NAMALWA (cell line): ENCODE data around the gene WSCD2.
"Not testable (repeated sequence)": the region's sequence is repeated elsewhere in the genome, so short reads cannot be mapped to it uniquely, and the experiment has no call there.

ENCODE experiments used
- DNase-seq: peaks from one replicate; pipeline ENCODE4 v3.0.0-alpha.2; 2015; ENCODE audit warnings: low spot score

Gene WSCD2

DNA sequence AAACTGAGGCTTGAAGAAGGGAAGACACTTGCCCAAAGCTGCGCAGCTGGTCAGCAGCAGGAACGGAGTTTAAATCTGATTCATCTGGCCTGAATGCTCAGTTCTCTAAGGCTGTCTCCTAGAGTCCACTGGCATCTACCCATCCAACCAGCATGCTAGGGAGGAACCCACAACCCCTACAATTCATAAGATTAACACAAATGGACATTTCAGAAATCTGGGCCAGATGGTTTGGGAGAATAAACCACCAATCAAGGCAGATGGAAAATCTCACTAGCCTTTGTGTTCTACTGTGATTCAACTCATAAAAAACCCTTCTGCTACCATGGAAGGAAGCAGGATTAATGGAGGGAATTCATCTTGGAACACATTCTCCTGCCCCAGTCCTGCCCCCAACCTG, 67.8 kb downstream of the WSCD2 start:
- no peak for DNase-seq

DNA sequence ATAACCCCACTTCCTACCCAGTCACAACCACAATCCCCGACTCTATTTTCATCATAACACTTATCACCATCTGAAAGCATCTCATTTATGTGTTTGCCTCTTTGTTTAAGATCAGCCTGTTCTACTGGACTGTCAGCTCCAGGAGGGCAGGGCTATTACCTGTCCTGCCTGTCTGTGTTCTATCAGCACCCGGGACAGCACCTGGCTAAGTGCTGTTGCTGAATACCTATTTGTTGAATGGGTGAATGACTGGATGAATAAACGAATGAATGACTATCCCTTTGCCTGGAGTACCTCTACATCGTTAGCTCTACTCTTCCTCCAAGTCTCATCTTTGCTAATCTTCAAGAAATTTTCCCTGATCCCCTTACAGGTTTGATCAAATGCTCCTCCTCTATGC, 69.0 kb downstream of the WSCD2 start:
- DNase-seq, result no peak

DNA sequence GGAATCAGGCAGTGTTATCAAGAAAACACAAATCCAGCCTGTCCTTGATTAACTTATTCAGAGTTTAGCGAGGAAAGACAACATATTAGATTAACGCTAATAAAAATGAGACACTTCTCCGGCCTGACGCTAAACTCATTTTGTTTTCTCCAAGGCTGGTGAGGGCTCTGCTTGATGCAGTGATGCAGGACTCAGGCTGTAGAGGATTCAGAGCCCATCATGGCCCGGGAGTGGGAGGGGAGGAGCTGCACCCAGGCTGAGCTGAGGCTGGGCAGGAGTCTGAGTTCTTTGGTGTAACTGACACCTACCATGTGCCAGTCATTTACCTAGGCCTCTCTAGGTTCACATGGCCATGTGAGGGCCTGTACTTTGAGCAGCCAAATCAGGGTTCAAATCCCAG, 70.0 kb downstream of the WSCD2 start:
- DNase-seq, result no peak

DNA sequence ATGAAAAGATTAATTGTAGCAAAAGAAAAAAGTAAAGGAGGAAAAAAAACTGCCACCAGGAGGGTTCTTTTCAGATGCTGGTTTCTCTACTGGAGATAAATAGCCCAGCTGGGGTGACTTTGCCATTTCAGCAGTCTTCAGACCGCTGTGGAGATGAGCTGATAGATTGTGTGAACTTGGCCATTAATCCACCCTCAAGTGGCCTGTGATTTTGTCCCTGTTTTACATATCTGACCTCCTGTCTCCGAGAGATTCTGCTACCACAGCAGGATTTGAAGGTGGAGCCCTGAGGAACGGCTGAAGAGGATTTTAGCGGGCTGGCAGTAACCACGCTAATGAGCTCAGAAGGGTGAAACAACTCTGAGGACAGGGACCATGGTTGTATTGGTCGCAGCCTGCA, 72.7 kb downstream of the WSCD2 start:
- no peak for DNase-seq

DNA sequence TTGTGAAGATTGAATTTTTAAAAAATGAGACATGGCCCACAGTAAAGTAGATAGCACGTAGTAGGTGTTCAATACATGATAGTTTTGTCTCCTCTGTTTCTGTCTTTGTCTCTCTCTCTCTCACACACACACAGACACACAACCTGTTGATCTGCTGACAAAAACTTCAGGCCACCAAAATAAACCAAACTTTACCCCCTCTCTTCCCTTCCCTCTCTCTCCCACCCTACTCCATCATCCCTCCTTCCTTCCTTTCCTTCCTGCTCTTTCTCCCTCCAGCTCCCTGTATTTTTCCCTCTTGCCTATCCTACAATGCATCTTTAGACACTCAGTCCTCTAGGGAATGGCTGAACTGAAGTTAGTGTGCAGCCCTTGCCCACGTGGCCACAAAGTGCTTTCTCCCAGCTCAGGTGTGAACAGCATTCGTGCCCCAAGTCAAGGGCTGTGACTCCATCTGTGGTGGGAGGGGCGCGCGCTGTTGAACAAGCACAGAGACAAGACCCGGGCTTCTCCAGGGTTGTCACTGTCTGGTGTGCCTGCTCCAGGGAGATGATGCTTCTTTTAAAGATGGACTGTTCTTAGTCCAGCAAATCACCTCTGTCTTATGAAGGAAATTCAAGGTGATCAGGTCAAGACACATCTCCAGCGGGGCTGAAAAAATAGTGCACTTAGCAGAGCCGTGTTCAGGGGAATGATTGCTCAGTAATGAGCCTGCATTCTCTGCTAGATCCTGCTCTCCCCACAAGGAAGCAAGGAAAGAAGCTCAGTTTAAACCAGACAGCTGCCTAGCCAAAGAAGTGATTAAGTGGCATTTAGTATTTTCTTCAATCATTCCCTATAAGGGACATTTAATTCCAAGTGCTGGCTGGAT, 75.3 kb downstream of the WSCD2 start:
- no peak for DNase-seq

DNA sequence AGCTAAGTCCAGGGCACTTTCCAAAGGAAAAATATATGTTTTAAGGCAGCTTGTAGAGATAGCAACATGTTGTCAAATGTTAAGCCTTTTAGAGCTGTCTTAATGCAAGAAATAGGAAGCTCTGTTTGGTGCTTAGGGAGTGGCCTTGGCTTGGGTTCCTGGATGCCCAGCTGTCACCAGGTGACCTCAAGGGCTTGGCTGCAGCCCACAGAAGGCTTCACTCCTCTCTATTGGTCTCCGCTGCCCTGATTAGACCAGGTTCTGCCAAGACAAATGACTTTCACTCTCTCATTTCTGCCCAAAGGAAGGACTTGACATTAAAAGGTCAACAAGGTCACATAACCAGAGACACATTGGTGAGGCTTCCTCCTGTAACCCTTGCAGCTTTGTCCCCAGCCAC, 76.8 kb downstream of the WSCD2 start:
- no peak for DNase-seq

DNA sequence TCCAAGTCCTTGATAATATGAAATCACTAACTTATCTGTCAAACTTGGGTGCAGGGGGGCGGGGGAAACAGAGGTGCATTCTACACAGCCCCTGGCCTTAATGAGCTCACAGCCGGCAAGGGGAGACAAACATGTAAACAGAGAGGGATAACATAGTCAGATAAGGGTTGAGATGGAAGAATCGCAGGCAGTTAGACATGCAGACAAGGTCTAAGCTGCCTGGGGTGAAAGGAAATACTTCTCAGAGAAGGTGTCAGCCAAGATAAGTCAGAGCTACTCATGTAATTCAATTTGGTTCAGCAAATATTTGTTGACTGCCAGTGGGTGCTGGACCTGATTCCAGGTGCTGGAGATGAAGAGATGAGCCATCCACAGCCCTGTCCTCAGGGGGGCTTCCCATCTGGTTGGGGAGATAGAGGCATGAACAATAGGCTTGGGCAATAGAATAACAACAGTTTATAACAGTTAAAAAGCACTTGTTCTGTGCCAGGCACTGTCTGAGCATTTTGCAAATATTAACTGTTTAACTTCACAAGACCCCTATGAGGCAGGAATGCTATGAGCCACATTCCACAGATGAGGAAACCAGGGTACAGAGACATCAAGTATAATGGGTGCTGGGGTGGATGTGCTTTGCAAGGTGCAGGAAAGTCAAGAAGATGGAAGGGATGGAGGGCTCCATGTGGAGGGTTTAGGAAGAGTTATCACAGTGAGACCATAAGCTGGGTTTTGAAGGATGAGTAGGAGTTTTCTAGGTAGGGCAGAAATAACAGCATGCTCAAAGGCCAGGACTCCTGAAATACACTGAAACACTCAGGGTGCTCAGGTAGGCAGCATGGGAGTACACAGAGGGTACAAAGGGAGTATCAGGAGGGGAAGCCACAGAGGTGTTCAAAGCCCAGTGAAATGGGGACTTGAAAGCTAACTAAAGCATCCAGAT, 79.0 kb downstream of the WSCD2 start:
- no peak for DNase-seq

DNA sequence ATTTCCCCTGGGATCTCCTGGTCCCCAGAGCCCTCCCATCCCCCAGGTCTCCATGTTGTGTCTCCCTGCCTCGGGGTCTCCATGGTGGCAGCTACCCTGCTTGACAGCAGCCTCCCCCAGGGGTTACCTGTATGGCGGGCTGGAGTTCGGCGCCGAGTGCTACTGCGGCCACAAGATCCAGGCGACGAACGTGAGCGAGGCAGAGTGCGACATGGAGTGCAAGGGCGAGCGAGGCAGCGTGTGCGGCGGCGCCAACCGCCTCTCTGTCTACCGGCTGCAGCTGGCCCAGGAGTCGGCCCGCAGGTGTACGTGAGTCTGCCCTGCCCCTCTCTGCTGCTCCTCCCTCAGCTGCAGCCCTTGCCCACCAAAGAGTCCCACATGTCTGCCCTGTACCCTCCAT, 80.9 kb downstream of the WSCD2 start:
- DNase-seq, result no peak

DNA sequence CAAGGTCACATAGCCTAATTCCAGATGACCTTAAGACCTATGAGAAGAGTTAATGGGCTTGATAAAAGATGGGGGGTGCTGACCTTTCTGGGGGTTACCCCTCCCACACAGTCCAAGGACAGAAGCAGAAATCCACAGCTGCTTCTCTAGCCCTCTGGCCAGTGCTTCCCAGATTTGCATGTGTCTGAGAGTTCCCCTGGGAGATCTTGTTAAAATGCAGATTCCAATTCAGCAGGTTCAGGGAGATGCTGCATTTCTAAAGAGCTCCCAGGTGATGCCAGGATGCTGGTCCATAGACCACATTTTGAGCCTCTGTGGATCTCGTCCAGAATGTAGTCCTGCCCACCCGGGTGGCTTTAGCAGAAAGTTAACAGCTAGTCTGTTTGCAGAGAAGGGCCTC, 82.1 kb downstream of the WSCD2 start:
- no peak for DNase-seq

DNA sequence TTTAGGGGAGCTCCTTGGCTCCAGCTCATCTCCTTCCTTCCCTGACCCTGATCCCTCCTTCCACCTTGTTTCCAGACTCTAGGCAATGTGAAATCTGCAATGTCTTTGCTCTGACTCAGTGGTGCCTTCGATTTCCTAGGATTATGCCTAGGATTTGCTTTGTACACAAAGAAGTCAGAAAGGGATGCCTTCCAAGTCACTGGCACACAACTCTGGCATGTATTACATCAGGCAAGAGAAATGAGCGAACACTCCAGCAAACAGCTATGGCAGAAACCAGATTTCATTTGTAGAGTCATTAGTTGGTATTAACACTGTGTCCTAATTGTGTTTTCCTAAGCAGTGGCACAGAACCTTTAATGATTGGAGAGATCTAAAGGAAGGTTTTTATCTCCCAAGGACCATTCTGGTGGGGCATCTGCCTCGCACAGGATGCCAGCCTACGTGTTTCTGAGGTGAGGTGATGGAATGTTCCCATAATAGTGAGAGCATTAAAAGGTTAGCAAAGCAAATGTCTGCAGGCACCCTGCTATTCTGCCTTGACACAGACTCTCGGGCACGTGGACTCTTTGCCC, 84.9 kb downstream of the WSCD2 start:
- no peak for DNase-seq

DNA sequence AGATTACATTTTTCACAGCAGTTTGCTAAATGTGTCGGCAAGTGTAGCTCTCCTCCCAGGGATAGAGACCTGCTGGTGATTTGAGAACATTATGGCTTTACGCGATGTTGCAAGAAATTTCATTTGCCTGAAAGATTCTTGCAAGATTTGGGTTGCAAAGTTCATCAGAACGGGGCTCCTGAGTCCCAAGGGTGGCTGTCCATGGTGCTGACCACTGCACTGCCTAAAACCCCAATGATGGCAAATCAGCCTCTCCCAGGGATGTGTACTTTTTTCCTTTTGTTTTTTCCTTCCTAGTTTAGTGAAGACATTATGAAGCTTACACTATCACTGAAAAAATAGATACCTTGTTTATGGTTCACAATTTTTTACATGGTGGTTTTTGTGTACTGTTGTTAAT, 85.4 kb downstream of the WSCD2 start:
- DNase-seq, result peak; percentile 19

DNA sequence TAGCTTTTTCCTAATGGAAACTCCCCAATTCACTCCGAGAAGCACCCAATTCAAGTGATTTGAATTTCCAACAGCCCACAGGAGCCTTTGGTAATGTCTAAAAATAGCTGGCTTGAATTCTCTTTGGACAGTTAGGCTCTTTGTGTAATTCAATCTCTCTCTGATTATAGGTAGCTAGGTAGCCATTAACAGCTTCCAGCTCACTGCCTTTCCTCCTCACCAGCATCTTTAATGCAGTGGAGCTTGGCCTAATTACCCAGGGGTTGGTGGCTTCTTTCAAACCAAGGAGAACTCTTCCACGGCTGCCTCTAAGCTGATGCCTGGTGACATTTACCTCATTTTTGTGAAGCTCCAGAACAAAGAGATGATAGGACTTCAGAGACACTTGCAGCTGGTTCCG, 86.4 kb downstream of the WSCD2 start:
- no peak for DNase-seq

DNA sequence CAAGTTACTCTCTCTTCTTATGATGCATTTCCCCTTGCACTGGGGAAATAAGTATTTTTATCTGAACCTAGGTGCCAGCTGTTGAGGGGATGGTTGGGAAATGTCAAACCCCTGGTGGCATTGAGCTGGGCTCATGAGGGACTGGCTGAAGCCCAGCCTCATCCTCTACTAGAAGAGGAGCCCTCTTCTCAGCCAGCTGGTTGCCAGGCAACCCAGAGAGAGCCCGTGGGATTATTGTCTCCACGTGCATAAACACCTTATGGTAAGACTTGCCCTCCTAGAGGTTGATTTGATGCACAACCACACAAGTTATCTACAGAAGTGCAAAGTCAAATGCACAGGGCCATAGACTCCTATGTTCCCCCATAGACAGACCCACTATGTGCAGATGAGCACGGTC, 89.8 kb downstream of the WSCD2 start:
- no peak for DNase-seq

DNA sequence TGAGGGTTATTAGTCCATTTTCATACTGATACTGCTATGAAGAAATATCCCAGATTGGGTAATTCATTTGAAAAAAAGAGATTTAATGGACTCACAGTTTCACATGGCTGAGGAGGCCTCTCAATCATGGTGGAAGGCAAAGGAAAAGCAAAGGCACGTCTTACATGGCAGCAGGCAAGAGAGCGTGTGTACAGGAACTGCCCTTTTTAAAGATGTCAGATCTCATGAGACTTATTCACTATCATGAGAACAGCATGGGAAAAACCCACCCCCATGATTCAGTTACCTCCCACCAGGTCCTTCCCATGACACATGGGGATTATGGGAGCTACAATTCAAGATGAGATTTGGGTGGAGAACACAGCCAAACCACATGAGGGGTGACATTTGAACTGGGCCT, 96.0 kb downstream of the WSCD2 start:
- DNase-seq, result not testable (repeated sequence)

DNA sequence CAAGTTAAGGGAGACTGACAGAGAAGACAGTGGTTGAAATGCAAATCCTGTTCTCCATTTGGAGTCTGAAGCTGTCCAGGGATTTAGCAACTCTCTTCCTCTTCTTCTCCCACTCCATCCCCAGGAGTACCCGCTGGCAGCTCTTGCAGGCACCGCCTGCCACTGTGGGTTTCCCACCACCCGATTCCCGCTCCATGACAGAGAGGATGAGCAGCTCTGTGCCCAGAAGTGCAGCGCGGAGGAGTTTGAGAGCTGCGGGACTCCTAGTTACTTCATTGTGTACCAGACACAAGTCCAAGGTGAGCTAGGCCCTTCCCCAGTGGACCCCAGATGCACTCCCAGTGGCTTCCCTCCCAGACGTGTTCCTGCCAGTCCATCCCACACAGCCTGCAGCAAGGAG, 97.8 kb downstream of the WSCD2 start:
- no peak for DNase-seq

DNA sequence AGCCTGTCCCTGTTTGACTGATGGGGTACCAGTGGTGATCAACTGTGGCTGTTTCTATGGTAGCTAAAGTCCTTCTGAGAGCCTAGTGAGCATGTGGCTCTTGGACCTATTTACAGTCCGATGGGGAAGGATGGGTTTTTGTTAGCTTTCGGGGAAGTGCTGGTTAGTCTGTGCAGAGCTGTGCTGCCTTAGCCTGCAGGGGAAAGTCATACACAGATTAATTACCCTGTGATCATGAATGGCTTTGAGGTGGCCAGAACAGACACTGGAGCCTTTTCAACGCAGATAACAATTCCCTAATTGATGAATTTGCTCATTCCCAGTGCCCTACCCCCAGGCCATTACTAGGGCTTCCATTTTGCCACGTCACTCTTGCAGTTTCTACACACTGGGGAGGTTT, 99.7 kb downstream of the WSCD2 start:
- DNase-seq, result no peak

DNA sequence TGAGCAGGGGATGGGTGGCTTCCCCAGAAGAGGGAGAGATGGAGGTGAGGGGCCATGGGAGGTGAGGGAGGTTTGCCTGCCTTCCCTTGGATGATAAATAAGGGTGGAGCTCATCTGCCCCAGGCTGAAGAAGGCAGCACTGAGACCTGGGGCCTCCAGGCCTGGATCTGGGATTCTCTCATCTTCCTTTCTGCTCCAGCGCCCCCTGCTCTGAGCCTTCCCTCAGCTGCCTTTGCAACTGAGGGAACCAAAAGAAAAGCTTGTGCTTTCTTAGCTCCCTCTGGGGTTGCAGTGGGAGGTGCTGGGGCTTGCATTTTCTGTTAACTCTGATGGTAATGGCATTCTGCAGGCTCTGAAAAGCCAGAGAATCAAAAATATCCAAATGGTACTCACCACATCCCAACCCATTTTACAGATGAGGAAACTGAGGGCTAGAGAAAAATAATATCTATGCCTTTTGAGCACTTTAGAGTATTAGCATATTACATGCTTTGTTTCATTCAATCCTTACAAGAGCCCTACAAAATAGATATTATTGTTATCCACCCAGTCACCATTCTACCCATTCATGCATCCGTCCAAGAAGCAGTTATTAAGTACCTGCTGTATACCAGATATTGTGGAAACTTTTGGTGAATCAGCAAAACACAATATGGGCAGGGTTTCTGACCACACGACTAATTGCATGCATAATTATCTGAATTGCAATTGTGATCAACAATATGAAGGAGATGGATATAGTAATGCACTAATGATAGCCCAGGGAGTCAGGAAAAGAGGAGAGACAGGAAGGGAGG, 102.2 kb downstream of the WSCD2 start:
- no peak for DNase-seq

DNA sequence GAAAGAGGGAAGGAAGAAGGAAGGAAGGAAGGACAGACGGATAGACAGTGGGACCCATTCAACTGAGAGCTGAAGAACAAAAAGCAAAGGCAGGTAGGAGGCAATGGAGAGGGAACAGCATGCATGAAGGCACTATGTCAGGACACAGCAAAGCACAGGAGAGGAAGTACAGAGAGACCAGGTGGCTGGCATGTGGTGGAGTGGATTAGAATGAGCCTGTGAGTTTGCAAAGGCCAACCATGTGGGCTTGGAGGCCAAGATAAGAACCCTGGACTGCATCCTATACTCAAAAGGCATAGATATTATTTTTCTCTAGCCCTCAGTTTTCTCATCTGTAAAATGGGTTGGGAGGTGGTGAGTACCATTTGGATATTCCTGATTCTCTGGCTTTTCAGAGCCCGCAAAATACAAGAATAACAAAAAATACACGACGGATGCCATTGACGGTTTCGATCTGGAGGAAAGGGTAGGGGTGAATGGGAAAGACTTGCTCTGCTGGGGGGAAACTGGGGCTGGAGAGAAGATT, 102.9 kb downstream of the WSCD2 start:
- no peak for DNase-seq

DNA sequence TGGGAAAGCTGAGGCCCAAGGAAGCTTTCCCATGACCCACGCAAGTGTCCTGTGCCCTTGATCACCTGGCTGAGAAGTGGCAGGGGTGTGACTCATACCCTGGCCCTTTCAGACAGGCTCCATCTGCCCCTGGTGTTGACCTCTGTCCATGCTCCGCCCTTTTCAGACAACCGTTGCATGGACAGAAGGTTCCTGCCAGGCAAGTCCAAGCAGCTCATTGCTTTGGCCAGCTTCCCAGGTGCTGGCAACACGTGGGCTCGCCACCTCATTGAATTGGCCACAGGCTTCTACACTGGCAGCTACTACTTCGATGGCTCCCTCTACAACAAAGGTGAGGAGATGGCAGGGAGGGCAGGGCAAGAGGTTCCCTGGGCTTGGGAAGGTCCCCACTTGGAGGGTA, 103.5 kb downstream of the WSCD2 start:
- DNase-seq, result no peak

DNA sequence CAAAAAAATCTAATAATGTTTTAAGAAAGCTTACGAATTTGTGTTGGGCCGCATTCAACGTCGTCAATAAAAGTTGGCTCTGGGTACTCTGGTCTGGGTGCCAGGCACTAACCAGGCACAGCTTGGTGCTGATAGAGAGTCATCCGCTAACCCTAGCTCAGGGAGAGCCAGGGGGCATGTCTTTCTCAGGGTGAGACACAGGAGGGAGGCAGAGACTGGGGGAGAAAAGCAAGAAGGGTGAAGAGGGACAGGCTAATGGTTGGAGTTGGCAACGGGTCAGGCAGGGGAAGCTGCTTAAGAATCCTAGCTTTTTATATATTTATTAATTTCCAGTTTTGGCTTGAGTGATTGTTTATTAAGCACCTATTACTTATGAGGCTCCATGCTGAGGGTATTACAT, 105.1 kb downstream of the WSCD2 start:
- DNase-seq, result no peak

DNA sequence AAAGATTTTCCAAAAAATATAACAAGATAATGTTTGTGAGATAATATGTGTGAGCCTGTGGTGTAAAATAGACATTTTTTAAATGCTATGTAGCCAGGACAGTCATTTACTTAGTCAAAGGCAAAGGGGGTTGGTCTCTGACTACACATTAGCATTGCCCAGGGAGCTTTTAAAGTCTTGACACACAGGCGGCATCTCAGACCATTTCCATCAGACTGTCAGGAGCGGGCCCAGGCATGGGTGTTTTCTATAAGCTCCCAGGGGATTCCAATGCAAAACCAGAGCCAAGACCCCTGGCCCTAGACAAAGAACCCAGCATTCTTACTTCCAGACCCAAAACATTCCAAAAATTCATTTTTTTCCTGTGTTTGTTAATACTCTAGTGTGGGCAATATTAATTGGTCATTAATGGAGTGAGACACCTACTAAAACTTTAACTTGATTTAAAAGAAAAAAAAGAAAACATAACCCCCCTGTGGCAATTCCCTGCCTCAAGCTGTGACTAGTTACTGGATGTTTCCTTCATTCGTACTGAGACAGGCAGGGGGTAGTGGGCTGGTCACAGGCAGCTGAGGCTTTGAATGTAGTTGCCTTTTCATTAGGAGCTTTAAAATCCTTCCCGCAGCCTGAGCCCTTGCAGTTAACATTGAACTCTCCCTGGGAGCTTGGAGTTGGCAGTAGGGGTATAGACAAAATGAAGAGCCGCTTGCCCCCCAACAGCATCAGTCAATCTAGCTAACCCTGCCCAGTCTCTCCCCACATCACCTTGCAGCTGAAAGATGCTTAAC, 106.3 kb downstream of the WSCD2 start:
- no peak for DNase-seq
